SK-N-SH (cell line): ENCODE data around the gene MFSD8. TPM values are rescaled to one million over a fixed set of nuclear protein-coding genes. Genes with fewer than 3 reads are reported as not detected.

Experiments
- CTCF ChIA-PET: fragments of 300-600, 350-600 bp; formaldehyde crosslinking; extraction: SDS; loops from one replicate; lab custom pipeline; 2021; lab: Yijun Ruan, JAX
- POLR2A ChIA-PET: fragments of 350-600 bp; sonication (Branson Sonifier 250); formaldehyde crosslinking; extraction: SDS; loops from one replicate; lab custom pipeline; 2020; ENCODE audit warnings: antibody characterized with exemption, inconsistent platforms; lab: Yijun Ruan, JAX
- DNase-seq: peaks from one replicate; pipeline ENCODE4 v3.0.0; 2012
- H2AFZ ChIP-seq: fragments of 200-600 bp; sonication (generic); 2 replicates; pipeline ENCODE4 v1.8.1; 2016; ENCODE audit warnings: antibody characterized with exemption, mild to moderate bottlenecking, low read depth
- H3F3A ChIP-seq: fragments of 200-600 bp; sonication (generic); replicated peaks from 2 replicates; pipeline ENCODE3; 2016; ENCODE audit warnings: antibody characterized with exemption, mild to moderate bottlenecking; ENCODE audit not compliant: insufficient read depth
- H3K27ac ChIP-seq, 2 experiments: fragments of 200-500 bp in 1 of 2; fragments of 200-600 bp in 1 of 2; sonication (Bioruptor generic) in 1 of 2; sonication (generic), shearing (Covaris generic) in 1 of 2; 2 replicates each; pipeline versions ENCODE4 v1.5.1 to v1.6.1; 2014 to 2016; ENCODE audit warnings: low read depth in 2 of 2, inconsistent platforms in 1 of 2, low read length in 1 of 2, mild to moderate bottlenecking in 1 of 2, mixed read lengths in 1 of 2
- H3K27me3 ChIP-seq: fragments of 200-600 bp; sonication (generic), shearing (Covaris generic); 2 replicates; pipeline ENCODE4 v1.6.1; 2016; ENCODE audit warnings: mixed run types; ENCODE audit not compliant: insufficient read depth
- H3K36me3 ChIP-seq, 2 experiments: fragments of 200-500 bp in 1 of 2; fragments of 200-600 bp in 1 of 2; sonication (Bioruptor generic) in 1 of 2; sonication (generic) in 1 of 2; replicated peaks in 1 of 2; 2 replicates each; pipeline versions ENCODE3 to v1.5.1; 2014 to 2016; ENCODE audit warnings: low read length in 1 of 2, mild to moderate bottlenecking in 1 of 2; ENCODE audit not compliant: insufficient read depth in 2 of 2, control insufficient read depth in 1 of 2
- H3K4me1 ChIP-seq, 2 experiments: fragments of 200-500 bp in 1 of 2; fragments of 200-600 bp in 1 of 2; sonication (Bioruptor generic) in 1 of 2; sonication (generic), shearing (Covaris generic) in 1 of 2; 2 replicates each; pipeline versions ENCODE4 v1.5.1 to v1.6.1; 2014 to 2016; ENCODE audit warnings: low read depth in 1 of 2, low read length in 1 of 2, mixed run types in 1 of 2; ENCODE audit not compliant: insufficient read depth in 2 of 2, control insufficient read depth in 1 of 2
- H3K4me2 ChIP-seq: fragments of 200-600 bp; sonication (generic), shearing (Covaris generic); 2 replicates; pipeline ENCODE4 v1.6.1; 2017; ENCODE audit warnings: mixed run types
- H3K4me3 ChIP-seq, 2 experiments: fragments of 200-500 bp in 1 of 2; fragments of 200-600 bp in 1 of 2; sonication (Bioruptor generic) in 1 of 2; sonication (generic), shearing (Covaris generic) in 1 of 2; 2 replicates each; pipeline versions ENCODE4 v1.5.1 to v1.8.1; 2014 to 2016; ENCODE audit warnings: low read depth in 2 of 2, inconsistent platforms in 1 of 2, low read length in 1 of 2, mild to moderate bottlenecking in 1 of 2, mixed read lengths in 1 of 2, moderate library complexity in 1 of 2
- H3K79me2 ChIP-seq: fragments of 200-600 bp; sonication (generic); 2 replicates; pipeline ENCODE4 v1.8.1; 2017; ENCODE audit warnings: mild to moderate bottlenecking; ENCODE audit not compliant: insufficient read depth
- H3K9ac ChIP-seq: fragments of 200-600 bp; sonication (generic); 2 replicates; pipeline ENCODE4 v1.6.1; 2017; ENCODE audit warnings: mixed run types
- H3K9me2 ChIP-seq: fragments of 200-600 bp; sonication (generic); 2 replicates; pipeline ENCODE4 v1.6.1; 2017; ENCODE audit warnings: mixed run types
- H3K9me3 ChIP-seq: fragments of 200-600 bp; sonication (generic); 2 replicates; pipeline ENCODE4 v1.6.1; 2017; ENCODE audit warnings: mixed run types, mild to moderate bottlenecking, moderate library complexity
- H4K20me1 ChIP-seq: fragments of 200-600 bp; sonication (generic); 2 replicates; pipeline ENCODE4 v1.6.1; 2017; ENCODE audit warnings: mild to moderate bottlenecking, mixed run types; ENCODE audit not compliant: insufficient read depth
- CHD2 ChIP-seq: fragments of 150-350 bp; IDR thresholded peaks from 2 replicates; pipeline ENCODE4 v1.6.1; 2018; ENCODE audit warnings: low read length; ENCODE audit not compliant: partially characterized antibody
- CTCF ChIP-seq: fragments of 200-600 bp; sonication (generic); IDR thresholded peaks from 2 replicates; pipeline ENCODE4 v1.6.1; 2017; ENCODE audit warnings: antibody characterized with exemption, mild to moderate bottlenecking, moderate library complexity
- ELF1 ChIP-seq: IDR thresholded peaks from 2 replicates; pipeline ENCODE4 v1.4.0; 2012
- EP300 ChIP-seq, 2 experiments: IDR thresholded peaks; 2 replicates each; pipeline versions ENCODE4 v1.4.0 to v1.6.1; 2012; ENCODE audit warnings: borderline replicate concordance in 1 of 2, low read depth in 1 of 2, low read length in 1 of 2
- EZH2phosphoT487 ChIP-seq: fragments of 200-600 bp; sonication (generic); IDR thresholded peaks from 2 replicates; pipeline ENCODE4 v1.6.1; 2017; ENCODE audit warnings: low read depth, mixed run types, mild to moderate bottlenecking, antibody characterized with exemption, moderate library complexity, borderline replicate concordance
- FOSL2 ChIP-seq: IDR thresholded peaks from 2 replicates; pipeline ENCODE4 v1.4.0; 2012; ENCODE audit warnings: low read depth, mild to moderate bottlenecking, moderate library complexity, borderline replicate concordance
- FOXJ3 ChIP-seq: sonication (generic); formaldehyde crosslinking; IDR thresholded peaks from 2 replicates; pipeline ENCODE4 v1.5.1; 2020; ENCODE audit warnings: mild to moderate bottlenecking, missing genetic modification reagents
- FOXM1 ChIP-seq: IDR thresholded peaks from 2 replicates; pipeline ENCODE4 v1.4.0; 2012; ENCODE audit warnings: low read depth, mild to moderate bottlenecking
- GATA2 ChIP-seq: sonication (generic); formaldehyde crosslinking; IDR thresholded peaks from 2 replicates; pipeline ENCODE4 v1.5.0; 2020; ENCODE audit warnings: mild to moderate bottlenecking, missing genetic modification reagents
- IRF3 ChIP-seq: fragments of 150-350 bp; IDR thresholded peaks from 2 replicates; pipeline ENCODE4 v1.6.1; 2016; ENCODE audit warnings: mild to moderate bottlenecking, low read depth, low read length
- JUND ChIP-seq: IDR thresholded peaks from 2 replicates; pipeline ENCODE4 v1.4.0; 2012
- MEF2A ChIP-seq: IDR thresholded peaks from 2 replicates; pipeline ENCODE4 v1.4.0; 2012; ENCODE audit warnings: low read depth, borderline replicate concordance
- NFIC ChIP-seq: IDR thresholded peaks from 2 replicates; pipeline ENCODE4 v1.4.0; 2012; ENCODE audit warnings: borderline replicate concordance
- NRF1 ChIP-seq: IDR thresholded peaks from 2 replicates; pipeline ENCODE4 v1.6.1; 2012; ENCODE audit warnings: low read depth, mild to moderate bottlenecking, low read length
- PBX3 ChIP-seq: IDR thresholded peaks from 2 replicates; pipeline ENCODE4; 2012
- REST ChIP-seq: IDR thresholded peaks from 2 replicates; pipeline ENCODE4 v1.6.1; 2012; ENCODE audit warnings: mild to moderate bottlenecking, low read depth, low read length, moderate library complexity
- RXRA ChIP-seq: IDR thresholded peaks from 2 replicates; pipeline ENCODE4 v1.4.0; 2012; ENCODE audit warnings: low read depth, mild to moderate bottlenecking, borderline replicate concordance
- TAF1 ChIP-seq: IDR thresholded peaks from 2 replicates; pipeline ENCODE4 v1.6.1; 2012; ENCODE audit warnings: low read depth, mild to moderate bottlenecking, low read length, moderate library complexity, borderline replicate concordance
- TCF12 ChIP-seq: IDR thresholded peaks from 2 replicates; pipeline ENCODE4 v1.4.0; 2012
- TEAD4 ChIP-seq: IDR thresholded peaks from 2 replicates; pipeline ENCODE4 v1.4.0; 2012; ENCODE audit warnings: mild to moderate bottlenecking, borderline replicate concordance; ENCODE audit not compliant: insufficient read depth
- ZBTB33 ChIP-seq: IDR thresholded peaks from 2 replicates; pipeline ENCODE4 v1.4.0; 2012; ENCODE audit warnings: low read depth, borderline replicate concordance
- polyA plus RNA-seq, 3 experiments: library from polyadenylated mRNA; depleted of rRNA; stranded (reverse); fragments of >200 nt; gene quantifications; 2 replicates each; pipeline ENCODE4 v1.2.3, GENCODE V29; 2012

Gene MFSD8
- polyA plus RNA-seq, 1 of the 3 experiments (the other 2 are of a cell fraction): 7.5 TPM

DNA sequence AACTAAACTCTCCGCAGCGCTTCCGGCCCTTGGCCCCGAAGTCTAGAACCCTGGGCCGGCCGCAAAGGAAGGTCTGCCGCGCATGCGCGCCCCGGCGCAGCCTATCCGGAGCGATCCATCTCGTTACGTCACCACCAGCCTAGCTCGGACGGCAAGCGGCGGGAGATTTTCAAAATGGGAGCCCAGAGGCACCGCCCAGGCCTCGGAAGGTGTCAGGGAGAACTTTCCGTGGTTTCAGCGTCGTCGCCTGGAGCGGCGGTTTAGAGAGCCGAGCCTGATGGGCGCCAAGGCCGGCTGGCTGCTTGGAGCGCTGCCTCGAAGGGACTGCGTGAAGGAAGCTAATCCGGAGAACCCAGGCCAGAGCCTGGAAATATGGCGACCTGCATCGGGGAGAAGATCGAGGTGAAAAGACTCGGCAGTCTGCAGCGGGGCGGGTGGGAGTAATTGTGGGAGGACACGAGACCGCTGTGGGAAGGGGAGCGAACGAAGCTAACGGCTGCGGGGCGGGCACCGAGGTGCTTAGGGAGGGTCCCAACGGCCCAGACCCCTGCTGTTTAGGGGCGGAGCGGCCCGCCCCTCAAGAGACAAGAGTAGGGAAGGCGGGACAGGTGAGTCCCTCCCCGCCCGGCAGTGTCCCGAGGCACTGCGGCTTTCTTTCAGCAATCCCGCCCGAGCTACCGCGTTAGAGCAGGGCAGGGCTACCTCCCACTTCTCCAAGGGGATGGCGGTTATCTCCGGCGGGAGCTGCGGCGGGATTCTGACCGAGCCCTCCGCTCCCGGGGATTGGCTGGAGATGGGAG is 84.0 kb downstream of the MFSD8 start, which contains the start of gene PLK4 (continued):
- TF ChIP-seq REST (no peak), FOXM1 (0 out of 2 replicates have a peak, but pooled peaks have one; percentile 44), TAF1 (peak; percentile 66), ZBTB33 (peak; percentile 60; the same call in 1 of the 2 replicates), RXRA (no peak), TCF12 (no peak), CHD2 (no peak), EZH2phosphoT487 (no peak), TEAD4 (no peak), GATA2 (CRISPR knock-in tag) (no peak), FOXJ3 (CRISPR knock-in tag) (no peak)

DNA sequence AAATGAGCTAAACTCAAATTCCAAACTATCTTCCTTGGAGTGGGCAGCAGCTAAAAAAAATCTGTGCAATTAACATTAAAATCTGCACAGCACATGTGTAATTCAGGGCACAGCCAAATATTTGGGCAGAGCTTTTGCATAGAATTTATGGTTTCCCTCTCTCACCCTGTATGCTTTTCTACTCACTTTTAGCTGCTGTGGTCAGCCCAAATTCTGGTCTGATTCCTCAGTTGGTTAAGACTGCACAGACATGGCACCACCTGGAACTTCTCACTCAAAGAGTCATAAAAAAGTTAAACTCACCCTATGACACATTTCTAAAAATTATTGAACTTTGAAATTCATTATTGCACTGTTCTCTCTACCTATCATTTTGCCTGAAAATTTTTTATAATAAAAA is 89.2 kb downstream of the MFSD8 start:
- ChIA-PET POLR2A (no interaction called here), CTCF (interaction anchor here (1.3 kb wide), 1 partner anchor 18 kb away, joined by 3 read pairs; no protein-coding TSS in a partner anchor)
- Histone ChIP-seq H4K20me1 (no peaks in the 10 kb centered on the region), H3K27me3 (no peaks in the 10 kb centered on the region), H3K4me2 (no peak overlapping the region), H3K9ac (no peak overlapping the region), H3K79me2 (peaks cover 16% of the 10 kb centered on the region), H3K9me3 (no peaks in the 10 kb centered on the region), H2AFZ (no peak overlapping the region), H3K4me3 (no peak overlapping the region), H3K4me1 (peaks cover 4 to 12% of the 10 kb centered on the region in 2 experiments; a peak in 3 of 4 replicates), H3K27ac (no peak overlapping the region), H3K9me2 (no peaks in the 10 kb centered on the region), H3F3A (peaks cover 14% of the 10 kb centered on the region), H3K36me3 (peaks cover 0 to 9% of the 10 kb centered on the region in 2 experiments)
- DNase-seq: no peak
- TF ChIP-seq PBX3: no peak
- no peak for TF ChIP-seq NFIC
- TF ChIP-seq FOSL2: no peak
- TF ChIP-seq TAF1: no peak
- TF ChIP-seq NRF1: no peak
- TF ChIP-seq GATA2 (CRISPR knock-in tag): no peak
- TF ChIP-seq JUND: no peak
- no peak for TF ChIP-seq EP300 (IDR thresholded peaks at IDR 0.05; ENCODE audit: borderline replicate concordance in 1 of 2, low read depth in 1 of 2, low read length in 1 of 2)
- TF ChIP-seq MEF2A: no peak
- TF ChIP-seq CHD2: no peak
- no peak for TF ChIP-seq CTCF
- TF ChIP-seq IRF3: no peak
- TF ChIP-seq ELF1: no peak
